Natural killer cell (primary cell): ENCODE measurements around the gene SRC. TPM values are rescaled to one million over a fixed set of nuclear protein-coding genes. Genes with fewer than 3 reads are reported as not detected.
A peak's percentile ranks its signal among the peaks of the same experiment; 100 is the strongest.

Source experiments
- ATAC-seq, 3 donors: fragments of 150-1000 bp in 2 of 3; fragments of 200-7000 bp in 1 of 3; cut with Tn5 transposase; 1 replicate in 1 of 3; 2 replicates in 2 of 3; pipeline ENCODE4 v1.10.0; 2021; ENCODE audit warnings: mild to moderate bottlenecking in 2 of 3, moderate library complexity in 2 of 3
- DNase-seq, 2 donors: peaks; one replicate each; pipeline versions ENCODE4 v3.0.0 to v3.0.0-alpha.2; 2013 to 2021; ENCODE audit warnings: mixed read lengths in 1 of 2
- H3K27ac ChIP-seq: one replicate; pipeline ENCODE4 v1.5.1; 2013; ENCODE audit warnings: mild to moderate bottlenecking, low read length
- H3K27me3 ChIP-seq: one replicate; pipeline ENCODE4 v1.6.1; 2013; ENCODE audit warnings: low read length; ENCODE audit not compliant: control insufficient read depth, insufficient read depth
- H3K36me3 ChIP-seq: one replicate; pipeline ENCODE4 v1.6.1; 2013; ENCODE audit warnings: low read length; ENCODE audit not compliant: control insufficient read depth, insufficient read depth
- H3K4me1 ChIP-seq: one replicate; pipeline ENCODE4 v1.6.1; 2013; ENCODE audit warnings: low read length; ENCODE audit not compliant: control insufficient read depth, insufficient read depth
- H3K4me3 ChIP-seq: one replicate; pipeline ENCODE4 v1.5.1; 2013; ENCODE audit warnings: low read length
- H3K9me3 ChIP-seq: one replicate; pipeline ENCODE4 v1.6.1; 2013; ENCODE audit warnings: low read length; ENCODE audit not compliant: control insufficient read depth, insufficient read depth
- H3K27ac Mint-ChIP-seq, 2 donors: one replicate each; pipeline ENCODE4 v1.8.0; 2022; ENCODE audit warnings: mild to moderate bottlenecking in 2 of 2, mixed read lengths in 2 of 2, moderate library complexity in 1 of 2
- H3K27me3 Mint-ChIP-seq, 2 donors: one replicate each; pipeline ENCODE4 v1.8.0; 2022; ENCODE audit warnings: low read depth in 2 of 2, mixed read lengths in 2 of 2
- H3K36me3 Mint-ChIP-seq: one replicate; pipeline ENCODE4 v1.8.0; 2022; ENCODE audit warnings: mixed read lengths
- H3K4me1 Mint-ChIP-seq, 2 donors: one replicate each; pipeline ENCODE4 v1.8.0; 2022; ENCODE audit warnings: mixed read lengths in 2 of 2
- H3K4me3 Mint-ChIP-seq: one replicate; pipeline ENCODE4 v1.8.0; 2022; ENCODE audit warnings: mild to moderate bottlenecking, moderate library complexity, mixed read lengths
- H3K9me3 Mint-ChIP-seq, 2 donors: one replicate each; pipeline ENCODE4 v1.8.0; 2022; ENCODE audit warnings: mixed read lengths in 2 of 2
- WGBS: methylation state at CpG from one replicate; pipeline ENCODE4 v1.1.7; 2013; ENCODE audit warnings: missing lambda C conversion rate; ENCODE audit not compliant: insufficient coverage; 5-methylcytosine and 5-hydroxymethylcytosine counted together
- intact Hi-C: fragments of 100-400 bp; cut with micrococcal nuclease; formaldehyde crosslinking; loops from one replicate; pipeline ENCODE4 v1.14.2; 2022
- total RNA-seq, 4 donors: library from RNA; stranded (reverse); fragments of 120-200 nt in 1 of 4; gene quantifications; one replicate each; pipeline versions ENCODE4 v1.2.3 to v1.2.4, GENCODE V29; 2013 to 2022
- TF ChIP-seq, protein P1 (sequence below): fragments of 200-600 bp; IDR thresholded peaks from one replicate; pipeline ENCODE4 v1.8.0; 2022; ENCODE audit warnings: antibody characterized with exemption

SRC gene
- total RNA-seq, 3 donors from 2014 or later (not counting 1 experiment from before 2014, with no cell fraction given): 2.3 to 15.6 (median 10.5) TPM

DNA sequence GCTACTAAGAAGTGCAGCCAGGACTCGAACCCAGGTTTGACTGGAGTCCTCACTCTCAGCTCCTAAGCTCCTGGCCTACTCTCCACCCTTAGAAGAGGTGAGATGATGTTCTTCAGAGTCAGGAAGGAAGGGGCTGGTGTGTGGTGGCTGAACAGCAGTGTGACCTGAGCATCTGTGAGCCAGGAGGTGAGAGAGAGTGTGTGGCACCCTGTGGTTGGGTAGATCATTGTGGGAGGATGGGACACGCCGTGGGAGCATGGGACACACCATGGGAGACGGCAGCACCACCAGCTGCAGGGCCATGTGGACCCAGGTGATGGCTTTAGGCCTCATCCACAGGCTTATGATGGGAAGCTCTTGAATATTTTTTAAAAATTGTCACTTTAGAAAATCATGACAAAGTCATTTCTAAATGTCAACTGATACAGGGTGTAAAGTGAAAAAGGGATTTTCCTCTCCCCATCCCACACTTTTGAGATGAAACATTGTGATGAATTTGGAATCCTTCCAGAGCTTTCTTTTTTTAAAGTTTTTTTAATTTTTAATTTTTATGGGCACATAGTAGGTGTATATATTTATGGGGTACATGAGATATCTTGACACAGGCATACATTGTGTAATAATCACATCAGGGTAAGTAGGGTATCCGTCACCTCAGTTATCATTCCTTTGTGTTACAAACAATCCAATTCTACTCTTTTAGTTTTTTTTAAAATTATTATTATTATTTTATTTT lies 31.6 kb downstream of the SRC start:
- H3K9me3 ChIP-seq: no peaks in the 10 kb centered on the region
- WGBS: 22% methylated on average over 4 of the region's 5 CpGs
- peaks cover 19% of the 10 kb centered on the region for H3K4me1 ChIP-seq
- intact Hi-C loops: no loop called here
- no peak overlapping the region for H3K4me3 ChIP-seq
- DNase-seq (peak in 1 of 2 donors; percentile 17), ATAC-seq (peak in 2 of 3 donors; percentile 49 to 91)
- no peaks in the 10 kb centered on the region for H3K36me3 ChIP-seq
- Mint-ChIP-seq H3K4me1 (peaks cover 0 to 24% of the 10 kb centered on the region in 2 donors), H3K9me3 (no peaks in the 10 kb centered on the region), H3K4me3 (no peak overlapping the region), H3K27ac (peak overlapping the region in 1 of 2 donors; percentile 85), H3K36me3 (no peaks in the 10 kb centered on the region), H3K27me3 (no peaks in the 10 kb centered on the region)
- no peaks in the 10 kb centered on the region for H3K27me3 ChIP-seq
- H3K27ac ChIP-seq: peak overlapping the region; percentile 9
- TF ChIP-seq, protein P1, sequence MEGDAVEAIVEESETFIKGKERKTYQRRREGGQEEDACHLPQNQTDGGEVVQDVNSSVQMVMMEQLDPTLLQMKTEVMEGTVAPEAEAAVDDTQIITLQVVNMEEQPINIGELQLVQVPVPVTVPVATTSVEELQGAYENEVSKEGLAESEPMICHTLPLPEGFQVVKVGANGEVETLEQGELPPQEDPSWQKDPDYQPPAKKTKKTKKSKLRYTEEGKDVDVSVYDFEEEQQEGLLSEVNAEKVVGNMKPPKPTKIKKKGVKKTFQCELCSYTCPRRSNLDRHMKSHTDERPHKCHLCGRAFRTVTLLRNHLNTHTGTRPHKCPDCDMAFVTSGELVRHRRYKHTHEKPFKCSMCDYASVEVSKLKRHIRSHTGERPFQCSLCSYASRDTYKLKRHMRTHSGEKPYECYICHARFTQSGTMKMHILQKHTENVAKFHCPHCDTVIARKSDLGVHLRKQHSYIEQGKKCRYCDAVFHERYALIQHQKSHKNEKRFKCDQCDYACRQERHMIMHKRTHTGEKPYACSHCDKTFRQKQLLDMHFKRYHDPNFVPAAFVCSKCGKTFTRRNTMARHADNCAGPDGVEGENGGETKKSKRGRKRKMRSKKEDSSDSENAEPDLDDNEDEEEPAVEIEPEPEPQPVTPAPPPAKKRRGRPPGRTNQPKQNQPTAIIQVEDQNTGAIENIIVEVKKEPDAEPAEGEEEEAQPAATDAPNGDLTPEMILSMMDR: no peak

- Histone ChIP-seq H3K27ac (no peak overlapping the region), H3K27me3 (no peaks in the 10 kb centered on the region), H3K36me3 (no peaks in the 10 kb centered on the region), H3K9me3 (no peaks in the 10 kb centered on the region), H3K4me1 (peaks cover 23% of the 10 kb centered on the region), H3K4me3 (no peak overlapping the region)
- ATAC-seq (no peak), DNase-seq (no peak)
- intact Hi-C loops: no loop called here
- Mint-ChIP-seq H3K27me3 (no peaks in the 10 kb centered on the region), H3K36me3 (no peaks in the 10 kb centered on the region), H3K4me3 (no peak overlapping the region), H3K4me1 (peaks cover 0 to 24% of the 10 kb centered on the region in 2 donors), H3K9me3 (no peaks in the 10 kb centered on the region), H3K27ac (peak overlapping the region in 1 of 2 donors; percentile 56)
- WGBS: 91% methylated on average over 6 of the region's 6 CpGs
- TF ChIP-seq, protein P1: no peak
Measured at GRCh38 chr20:37378420-37378784, 32.5 kb downstream of the SRC start.

GRCh38 chr20:37378785-37379598 lies 33.1 kb downstream of the SRC start:
- 53% methylated on average over 24 of the region's 24 CpGs for WGBS
- no peak overlapping the region for H3K27ac ChIP-seq
- ATAC-seq (peak in 1 of 3 donors; percentile 52), DNase-seq (no peak)
- Mint-ChIP-seq H3K4me1 (peaks cover 0 to 24% of the 10 kb centered on the region in 2 donors), H3K4me3 (no peak overlapping the region), H3K27me3 (no peaks in the 10 kb centered on the region), H3K27ac (peak overlapping the region in 1 of 2 donors; percentile 56), H3K9me3 (no peaks in the 10 kb centered on the region), H3K36me3 (no peaks in the 10 kb centered on the region)
- H3K36me3 ChIP-seq: no peaks in the 10 kb centered on the region
- no peak overlapping the region for H3K4me3 ChIP-seq
- TF ChIP-seq, protein P1: no peak
- peaks cover 27% of the 10 kb centered on the region for H3K4me1 ChIP-seq
- no peaks in the 10 kb centered on the region for H3K9me3 ChIP-seq
- intact Hi-C loops: no loop called here
- no peaks in the 10 kb centered on the region for H3K27me3 ChIP-seq
